ENCODE measurements around the gene DDIT4. TPM values are rescaled to one million over a fixed set of nuclear protein-coding genes. Genes with fewer than 3 reads are reported as not detected.

Gene DDIT4
- total RNA-seq, 1 donor from 2014 or later: 36.9 TPM

DNA sequence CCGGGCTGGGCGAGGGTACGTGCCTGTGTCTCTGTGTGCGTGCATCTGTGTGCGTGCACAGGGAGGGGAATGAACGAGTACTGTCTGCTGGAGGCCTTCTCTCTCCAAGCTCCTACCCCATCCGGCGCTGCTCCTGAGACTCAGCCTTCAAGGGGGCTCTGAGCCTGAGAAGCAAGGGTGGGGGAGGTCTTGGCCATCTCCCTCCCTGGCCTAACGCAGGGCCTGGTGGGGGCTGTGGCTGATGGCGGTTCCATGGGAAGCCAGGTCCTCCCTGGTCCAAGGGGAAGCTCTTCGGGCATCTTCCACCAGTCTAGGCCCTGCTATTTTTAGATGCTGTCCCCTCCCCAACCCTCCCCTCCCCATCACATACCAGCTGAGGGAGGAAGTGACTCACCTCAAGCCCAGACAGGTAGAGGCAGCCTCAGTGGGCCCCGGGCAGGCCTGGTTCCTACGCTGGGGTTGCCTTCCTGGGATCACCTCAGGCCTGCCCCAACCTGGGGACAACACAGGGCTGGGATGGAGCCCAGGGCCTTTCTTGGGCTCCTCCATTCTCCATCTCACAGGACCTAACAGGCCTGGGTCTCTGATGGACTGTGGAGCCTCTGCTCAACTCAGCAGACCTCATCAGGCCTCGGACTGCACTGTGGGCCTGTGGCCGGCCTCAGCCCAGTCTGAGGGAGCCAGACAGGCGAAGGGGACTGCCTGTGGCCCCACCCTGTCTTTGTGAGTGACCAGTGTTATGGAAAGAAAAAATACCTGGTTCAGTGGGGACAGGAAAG is 48.7 kb downstream of the DDIT4 start:
- Mint-ChIP-seq H3K9me3 (ENCODE audit: low read depth) (no peaks in the 10 kb centered on the region), H3K27me3 (peaks cover 7% of the 10 kb centered on the region), H3K4me3 (ENCODE audit: low read depth) (no peak overlapping the region), H3K36me3 (ENCODE audit: insufficient read depth) (no peaks in the 10 kb centered on the region), H3K4me1 (ENCODE audit: low read depth) (peaks cover 18% of the 10 kb centered on the region), H3K27ac (no peak overlapping the region)
- TF ChIP-seq, protein P1, sequence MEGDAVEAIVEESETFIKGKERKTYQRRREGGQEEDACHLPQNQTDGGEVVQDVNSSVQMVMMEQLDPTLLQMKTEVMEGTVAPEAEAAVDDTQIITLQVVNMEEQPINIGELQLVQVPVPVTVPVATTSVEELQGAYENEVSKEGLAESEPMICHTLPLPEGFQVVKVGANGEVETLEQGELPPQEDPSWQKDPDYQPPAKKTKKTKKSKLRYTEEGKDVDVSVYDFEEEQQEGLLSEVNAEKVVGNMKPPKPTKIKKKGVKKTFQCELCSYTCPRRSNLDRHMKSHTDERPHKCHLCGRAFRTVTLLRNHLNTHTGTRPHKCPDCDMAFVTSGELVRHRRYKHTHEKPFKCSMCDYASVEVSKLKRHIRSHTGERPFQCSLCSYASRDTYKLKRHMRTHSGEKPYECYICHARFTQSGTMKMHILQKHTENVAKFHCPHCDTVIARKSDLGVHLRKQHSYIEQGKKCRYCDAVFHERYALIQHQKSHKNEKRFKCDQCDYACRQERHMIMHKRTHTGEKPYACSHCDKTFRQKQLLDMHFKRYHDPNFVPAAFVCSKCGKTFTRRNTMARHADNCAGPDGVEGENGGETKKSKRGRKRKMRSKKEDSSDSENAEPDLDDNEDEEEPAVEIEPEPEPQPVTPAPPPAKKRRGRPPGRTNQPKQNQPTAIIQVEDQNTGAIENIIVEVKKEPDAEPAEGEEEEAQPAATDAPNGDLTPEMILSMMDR (IDR thresholded peaks at IDR 0.05; ENCODE audit: unreplicated experiment): no peak
- no peak for DNase-seq (ENCODE audit: low spot score, unreplicated experiment)

DNA sequence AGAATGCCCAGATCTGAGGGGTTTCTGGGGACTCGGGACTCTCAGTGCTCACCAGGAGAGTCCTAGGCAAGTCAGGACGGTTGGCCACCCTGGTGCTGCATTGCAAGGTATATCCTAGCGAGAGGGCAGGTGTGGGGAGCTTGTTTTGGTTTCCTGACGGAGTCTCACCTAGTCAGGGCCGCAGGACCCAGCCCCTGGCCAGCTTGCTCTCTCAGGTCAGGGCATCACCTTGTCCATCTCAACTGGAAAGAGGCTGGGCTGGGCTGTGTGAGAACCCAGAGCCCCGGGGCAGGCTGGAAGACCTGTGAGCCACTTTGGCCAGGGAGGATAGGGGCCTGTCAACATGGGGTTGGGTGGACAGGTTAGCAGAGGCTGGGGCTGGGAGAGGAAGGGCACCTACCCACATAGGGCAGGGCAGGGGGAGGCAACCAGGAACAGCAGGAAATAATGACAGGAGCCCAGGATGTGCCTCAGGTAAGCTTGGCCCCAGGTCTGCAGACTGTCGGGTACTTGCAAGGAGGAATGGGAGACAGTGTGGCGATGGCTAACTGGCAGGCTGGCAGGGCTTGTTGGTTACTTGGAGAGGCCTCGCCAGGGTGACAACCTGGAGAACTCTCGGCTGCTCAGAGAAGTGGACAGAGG is 49.5 kb downstream of the DDIT4 start:
- Mint-ChIP-seq H3K4me3 (ENCODE audit: low read depth) (no peak overlapping the region), H3K36me3 (ENCODE audit: insufficient read depth) (no peaks in the 10 kb centered on the region), H3K27me3 (peaks cover 6% of the 10 kb centered on the region), H3K9me3 (ENCODE audit: low read depth) (no peaks in the 10 kb centered on the region), H3K27ac (no peak overlapping the region), H3K4me1 (ENCODE audit: low read depth) (peaks cover 18% of the 10 kb centered on the region)
- TF ChIP-seq, protein P1 (IDR thresholded peaks at IDR 0.05; ENCODE audit: unreplicated experiment): no peak
- no peak for DNase-seq (ENCODE audit: low spot score, unreplicated experiment)

DNA sequence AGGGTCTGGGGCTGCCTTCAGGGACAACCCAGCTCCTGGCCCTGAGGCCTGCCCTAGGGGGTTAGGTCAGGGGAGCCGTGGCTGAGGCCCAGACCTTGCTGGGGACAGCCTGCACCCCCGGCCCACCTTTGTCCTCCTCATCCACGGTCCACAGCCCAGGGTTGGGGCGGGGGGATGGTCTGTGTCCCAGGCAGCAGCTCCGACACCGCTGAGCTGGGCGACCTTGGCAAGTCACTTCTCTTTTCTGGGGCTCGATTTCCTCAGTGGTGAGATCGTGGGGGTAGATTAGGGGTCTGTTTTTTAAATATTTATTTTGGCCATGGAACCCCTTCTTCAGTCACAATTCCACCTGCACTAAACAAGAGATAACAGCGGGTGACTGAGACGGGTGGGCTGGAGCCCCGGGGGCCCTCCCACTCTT is 50.1 kb downstream of the DDIT4 start:
- Mint-ChIP-seq H3K4me1 (ENCODE audit: low read depth) (peaks cover 17% of the 10 kb centered on the region), H3K27me3 (peaks cover 2% of the 10 kb centered on the region), H3K9me3 (ENCODE audit: low read depth) (no peaks in the 10 kb centered on the region), H3K4me3 (ENCODE audit: low read depth) (no peak overlapping the region), H3K27ac (no peak overlapping the region), H3K36me3 (ENCODE audit: insufficient read depth) (no peaks in the 10 kb centered on the region)
- no peak for DNase-seq (ENCODE audit: low spot score, unreplicated experiment)
- TF ChIP-seq, protein P1 (IDR thresholded peaks at IDR 0.05; ENCODE audit: unreplicated experiment): no peak

Other genes with a start within 250 kb of the DDIT4 start
- 47.7 and 49.1 TPM in 2 replicates for gene SPOCK2, start 185.4 kb upstream of the DDIT4 start, total RNA-seq
- gene ANAPC16, start 57.9 kb upstream of the DDIT4 start, total RNA-seq: 85.3 and 85.9 TPM in 2 replicates
- gene ASCC1, start 57.6 kb upstream of the DDIT4 start, total RNA-seq: 40.0 and 42.2 TPM in 2 replicates
- gene DNAJB12, start 81.0 kb downstream of the DDIT4 start, total RNA-seq: 33.2 and 34.7 TPM in 2 replicates

Data from progenitor cell of endocrine pancreas (in vitro differentiated cells).